HG03457 (cell line): ENCODE results near the gene LYRM4.

Experiments used
- ATAC-seq: cut with Tn5 transposase; IDR thresholded peaks from one replicate; pipeline ENCODE4 v1.9.1; 2021; ENCODE audit warnings: moderate number of reproducible peaks; ENCODE audit not compliant: unreplicated experiment

The LYRM4 gene

GRCh38 chr6:5059036-5059896 is 201.5 kb downstream of the LYRM4 start:
- no peak for ATAC-seq
